SU-DHL-6 (cell line): ENCODE results near the gene TNS3.

Experiments used
- H2AFZ ChIP-seq: fragments of 200-600 bp; sonication (generic); 2 replicates; pipeline ENCODE4 v1.6.1; 2014; ENCODE audit warnings: low read depth, mild to moderate bottlenecking, moderate library complexity, mixed read lengths, antibody characterized with exemption, low read length; ENCODE audit not compliant: severe bottlenecking
- H3F3A ChIP-seq: fragments of 200-600 bp; shearing (Covaris generic); 2 replicates; pipeline ENCODE4 v1.6.0; 2016; ENCODE audit warnings: antibody characterized with exemption, mild to moderate bottlenecking; ENCODE audit not compliant: insufficient read depth
- H3K27ac ChIP-seq: fragments of 200-600 bp; sonication (generic); 2 replicates; pipeline ENCODE4 v1.5.1; 2016; ENCODE audit warnings: low read depth, mild to moderate bottlenecking, low read length, moderate library complexity, mixed read lengths
- H3K27me3 ChIP-seq: fragments of 200-600 bp; sonication (generic), shearing (Covaris generic); 2 replicates; pipeline ENCODE4 v1.6.0; 2014; ENCODE audit warnings: mild to moderate bottlenecking, low read length
- H3K36me3 ChIP-seq: fragments of 200-600 bp; sonication (generic); 2 replicates; pipeline ENCODE4 v1.6.1; 2014; ENCODE audit warnings: mild to moderate bottlenecking, low read length, mixed read lengths
- H3K4me2 ChIP-seq: fragments of 300-600, 200-600 bp; shearing (Covaris generic), sonication (generic); 2 replicates; pipeline ENCODE4 v1.6.0; 2014; ENCODE audit warnings: low read length, low read depth, mild to moderate bottlenecking; ENCODE audit not compliant: poor library complexity, severe bottlenecking
- H3K4me3 ChIP-seq: fragments of 200-600 bp; sonication (generic); 2 replicates; pipeline ENCODE4 v1.5.1; 2014; ENCODE audit warnings: antibody characterized with exemption, low read length, mild to moderate bottlenecking, mixed read lengths; ENCODE audit not compliant: insufficient read depth, poor library complexity, severe bottlenecking
- H3K79me2 ChIP-seq: fragments of 200-600 bp; sonication (generic); 2 replicates; pipeline ENCODE4 v1.6.1; 2014; ENCODE audit warnings: mild to moderate bottlenecking, low read length, moderate library complexity; ENCODE audit not compliant: insufficient read depth
- H3K9ac ChIP-seq: fragments of 200-600 bp; sonication (generic); 2 replicates; pipeline ENCODE4 v1.7.0; 2014; ENCODE audit warnings: mild to moderate bottlenecking, low read length
- H3K9me2 ChIP-seq: fragments of 200-600 bp; sonication (generic); replicated peaks from 2 replicates; pipeline ENCODE4 v1.6.1; 2014; ENCODE audit warnings: low read length; ENCODE audit not compliant: insufficient read depth
- H3K9me3 ChIP-seq: fragments of 200-600 bp; sonication (generic); 2 replicates; pipeline ENCODE4 v1.6.1; 2014; ENCODE audit warnings: low read length, mixed read lengths; ENCODE audit not compliant: insufficient read depth
- H4K20me1 ChIP-seq: fragments of 200-600 bp; sonication (generic); 2 replicates; pipeline ENCODE4 v1.6.1; 2014; ENCODE audit warnings: low read depth, mild to moderate bottlenecking, antibody characterized with exemption, low read length, moderate library complexity, mixed read lengths
- CTCF ChIP-seq: fragments of 200-600 bp; sonication (generic); IDR thresholded peaks from one replicate; pipeline ENCODE4 v1.5.1; 2017; ENCODE audit warnings: antibody characterized with exemption, mild to moderate bottlenecking, low read length, moderate library complexity; ENCODE audit not compliant: insufficient read depth, poor library complexity, severe bottlenecking
- EZH2phosphoT487 ChIP-seq: fragments of 200-600 bp; sonication (generic), shearing (Covaris generic); conservative IDR thresholded peaks from 2 replicates; pipeline ENCODE4 v1.6.1; 2018; ENCODE audit warnings: mild to moderate bottlenecking, antibody characterized with exemption, low read length, moderate library complexity, mixed read lengths

TNS3 gene

GRCh38 chr7:47371733-47372368 lies 210.1 kb downstream of the TNS3 start:
- Histone ChIP-seq H3K36me3 (no peaks in the 10 kb centered on the region), H3K9me2 (no peaks in the 10 kb centered on the region), H3K79me2 (no peaks in the 10 kb centered on the region), H2AFZ (no peak overlapping the region), H3K27me3 (no peaks in the 10 kb centered on the region), H3K27ac (no peak overlapping the region), H3K9ac (no peak overlapping the region), H4K20me1 (no peaks in the 10 kb centered on the region), H3F3A (no peaks in the 10 kb centered on the region), H3K4me2 (no peak overlapping the region), H3K9me3 (no peaks in the 10 kb centered on the region), H3K4me3 (no peak overlapping the region)
- TF ChIP-seq CTCF (no peak), EZH2phosphoT487 (no peak)

GRCh38 chr7:47371317-47371716 lies 210.6 kb downstream of the TNS3 start:
- no peak for TF ChIP-seq EZH2phosphoT487
- TF ChIP-seq CTCF: no peak
- Histone ChIP-seq H4K20me1 (no peaks in the 10 kb centered on the region), H3K9ac (no peak overlapping the region), H3K36me3 (no peaks in the 10 kb centered on the region), H3K27me3 (no peaks in the 10 kb centered on the region), H2AFZ (no peak overlapping the region), H3F3A (no peaks in the 10 kb centered on the region), H3K9me3 (no peaks in the 10 kb centered on the region), H3K27ac (no peak overlapping the region), H3K4me3 (no peak overlapping the region), H3K4me2 (no peak overlapping the region), H3K79me2 (no peaks in the 10 kb centered on the region), H3K9me2 (no peaks in the 10 kb centered on the region)

GRCh38 chr7:47370461-47371042 lies 211.4 kb downstream of the TNS3 start:
- no peaks in the 10 kb centered on the region for H3K27me3 ChIP-seq
- no peaks in the 10 kb centered on the region for H3K9me2 ChIP-seq
- no peak for TF ChIP-seq CTCF
- TF ChIP-seq EZH2phosphoT487: no peak
- no peaks in the 10 kb centered on the region for H3K9me3 ChIP-seq
- no peak overlapping the region for H3K4me3 ChIP-seq
- no peak overlapping the region for H3K9ac ChIP-seq
- no peak overlapping the region for H2AFZ ChIP-seq
- H3K36me3 ChIP-seq: no peaks in the 10 kb centered on the region
- no peaks in the 10 kb centered on the region for H3F3A ChIP-seq
- no peak overlapping the region for H3K27ac ChIP-seq
- no peaks in the 10 kb centered on the region for H3K79me2 ChIP-seq
- H4K20me1 ChIP-seq: no peaks in the 10 kb centered on the region
- H3K4me2 ChIP-seq: no peak overlapping the region
